Cardiac fibroblast (primary cell): ENCODE data around the gene SH3GLB2.
"Not testable (repeated sequence)": the region's sequence is repeated elsewhere in the genome, so short reads cannot be mapped to it uniquely, and the experiment has no call there.

Experiments used
- DNase-seq, 2 donors: peaks; one replicate each; pipeline versions ENCODE4 v3.0.0 to v3.0.0-alpha.2; 2010; ENCODE audit warnings: low read depth in 2 of 2
- H3K4me3 ChIP-seq, 2 donors: replicated peaks in 1 of 2; 1 replicate in 1 of 2; 2 replicates in 1 of 2; pipeline ENCODE4 v1.5.1; 2011; ENCODE audit warnings: low read depth in 2 of 2, low read length in 2 of 2, mild to moderate bottlenecking in 2 of 2, moderate library complexity in 1 of 2
- TF ChIP-seq, protein P1 (sequence below): IDR thresholded peaks from one replicate; pipeline ENCODE4 v1.5.1; 2011; ENCODE audit warnings: low read depth, mild to moderate bottlenecking, low read length, inconsistent platforms

Gene SH3GLB2

GRCh38 chr9:128979111-128979510, 49.0 kb downstream of the SH3GLB2 start:
- TF ChIP-seq, protein P1, sequence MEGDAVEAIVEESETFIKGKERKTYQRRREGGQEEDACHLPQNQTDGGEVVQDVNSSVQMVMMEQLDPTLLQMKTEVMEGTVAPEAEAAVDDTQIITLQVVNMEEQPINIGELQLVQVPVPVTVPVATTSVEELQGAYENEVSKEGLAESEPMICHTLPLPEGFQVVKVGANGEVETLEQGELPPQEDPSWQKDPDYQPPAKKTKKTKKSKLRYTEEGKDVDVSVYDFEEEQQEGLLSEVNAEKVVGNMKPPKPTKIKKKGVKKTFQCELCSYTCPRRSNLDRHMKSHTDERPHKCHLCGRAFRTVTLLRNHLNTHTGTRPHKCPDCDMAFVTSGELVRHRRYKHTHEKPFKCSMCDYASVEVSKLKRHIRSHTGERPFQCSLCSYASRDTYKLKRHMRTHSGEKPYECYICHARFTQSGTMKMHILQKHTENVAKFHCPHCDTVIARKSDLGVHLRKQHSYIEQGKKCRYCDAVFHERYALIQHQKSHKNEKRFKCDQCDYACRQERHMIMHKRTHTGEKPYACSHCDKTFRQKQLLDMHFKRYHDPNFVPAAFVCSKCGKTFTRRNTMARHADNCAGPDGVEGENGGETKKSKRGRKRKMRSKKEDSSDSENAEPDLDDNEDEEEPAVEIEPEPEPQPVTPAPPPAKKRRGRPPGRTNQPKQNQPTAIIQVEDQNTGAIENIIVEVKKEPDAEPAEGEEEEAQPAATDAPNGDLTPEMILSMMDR: no peak
- no peak overlapping the region for H3K4me3 ChIP-seq
- no peak for DNase-seq

GRCh38 chr9:128972956-128973355, 55.2 kb downstream of the SH3GLB2 start:
- TF ChIP-seq, protein P1: no peak
- peak; percentile 17 to 76 for DNase-seq

DNA sequence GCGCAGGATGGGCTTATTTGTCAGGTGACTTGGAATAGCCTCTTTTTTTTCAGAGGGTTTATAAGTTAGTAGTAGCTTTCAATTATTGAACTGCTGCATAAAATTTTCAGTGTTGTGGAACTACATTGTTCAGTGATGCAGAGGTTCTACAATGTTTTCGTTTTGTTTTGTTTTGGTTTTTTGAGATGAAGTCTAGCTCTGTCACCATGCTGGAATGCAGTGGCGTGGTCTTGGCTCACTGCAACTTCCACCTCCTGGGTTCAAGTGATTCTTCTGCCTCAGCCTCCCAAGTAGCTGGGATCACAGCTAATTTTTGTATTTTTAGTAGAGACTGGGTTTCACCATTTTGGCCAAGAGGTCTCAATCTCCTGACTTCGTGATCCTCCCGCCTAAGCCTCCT, 58.6 kb downstream of the SH3GLB2 start:
- TF ChIP-seq, protein P1: no peak
- DNase-seq: peak in 1 of 2 donors; percentile 49
- no peak overlapping the region for H3K4me3 ChIP-seq

More at GRCh38 chr9:128972956-128973355, 55.2 kb downstream of the SH3GLB2 start:
- no peak overlapping the region for H3K4me3 ChIP-seq

- DNase-seq: not testable (repeated sequence)
These were observed 66.7 kb downstream of the SH3GLB2 start for GRCh38 chr9:128961403-128961802.

More at GRCh38 chr9:128961403-128961802, 66.7 kb downstream of the SH3GLB2 start:
- not testable (repeated sequence) for H3K4me3 ChIP-seq
